Hematopoietic multipotent progenitor cell treated with erythropoietin and hydrocortisone succinate and interleukin-3 and kit ligand, for 4 days (in vitro differentiated cells): ENCODE data around the gene FBF1.
"Not testable (repeated sequence)": the region's sequence is repeated elsewhere in the genome, so short reads cannot be mapped to it uniquely, and the experiment has no call there.

Experiments
- DNase-seq: peaks from one replicate; pipeline ENCODE4 v3.0.0-alpha.2; 2015

The FBF1 gene

DNA sequence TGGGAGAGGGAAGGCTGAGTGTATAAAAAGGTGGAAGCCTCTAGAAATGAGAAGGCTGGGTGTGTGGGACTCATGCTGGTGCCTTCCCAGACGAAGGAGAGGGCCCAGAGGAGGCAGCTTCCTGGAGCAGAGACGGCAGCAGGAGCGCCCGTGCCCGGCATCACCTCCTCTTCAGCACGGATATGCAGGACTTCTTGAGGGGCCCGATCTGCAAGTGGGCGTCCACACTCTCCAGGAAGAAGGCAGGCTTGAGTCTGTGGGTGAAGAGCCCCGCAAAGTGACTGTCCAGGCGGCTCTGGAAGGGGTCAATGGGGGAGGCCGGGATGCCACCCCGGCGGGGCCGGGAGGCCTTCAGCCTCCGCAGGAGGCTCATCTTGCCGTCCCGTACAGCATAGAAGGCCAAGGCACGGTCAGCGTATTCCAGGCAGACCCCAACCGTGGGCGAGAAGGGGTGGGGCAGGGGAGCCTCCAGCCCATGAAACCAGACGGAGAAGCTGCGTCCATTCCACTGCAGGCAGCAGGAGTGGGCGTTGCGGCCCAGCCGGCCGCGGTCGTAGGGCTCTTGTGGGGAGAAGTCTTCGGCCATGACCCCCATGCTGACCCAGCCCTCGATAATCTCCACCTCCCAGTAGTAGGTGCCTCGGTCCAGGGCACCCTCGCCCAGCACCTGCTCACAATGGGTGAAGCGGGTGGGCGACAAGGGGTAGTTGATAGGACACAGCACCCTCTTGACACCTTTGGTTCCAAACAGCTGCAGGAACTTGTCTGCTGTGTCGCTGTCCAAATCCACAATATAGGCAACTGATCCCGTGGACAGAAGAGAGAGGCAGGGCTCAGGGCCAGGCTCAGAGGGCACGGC, 66.3 kb downstream of the FBF1 start:
- no peak for DNase-seq

DNA sequence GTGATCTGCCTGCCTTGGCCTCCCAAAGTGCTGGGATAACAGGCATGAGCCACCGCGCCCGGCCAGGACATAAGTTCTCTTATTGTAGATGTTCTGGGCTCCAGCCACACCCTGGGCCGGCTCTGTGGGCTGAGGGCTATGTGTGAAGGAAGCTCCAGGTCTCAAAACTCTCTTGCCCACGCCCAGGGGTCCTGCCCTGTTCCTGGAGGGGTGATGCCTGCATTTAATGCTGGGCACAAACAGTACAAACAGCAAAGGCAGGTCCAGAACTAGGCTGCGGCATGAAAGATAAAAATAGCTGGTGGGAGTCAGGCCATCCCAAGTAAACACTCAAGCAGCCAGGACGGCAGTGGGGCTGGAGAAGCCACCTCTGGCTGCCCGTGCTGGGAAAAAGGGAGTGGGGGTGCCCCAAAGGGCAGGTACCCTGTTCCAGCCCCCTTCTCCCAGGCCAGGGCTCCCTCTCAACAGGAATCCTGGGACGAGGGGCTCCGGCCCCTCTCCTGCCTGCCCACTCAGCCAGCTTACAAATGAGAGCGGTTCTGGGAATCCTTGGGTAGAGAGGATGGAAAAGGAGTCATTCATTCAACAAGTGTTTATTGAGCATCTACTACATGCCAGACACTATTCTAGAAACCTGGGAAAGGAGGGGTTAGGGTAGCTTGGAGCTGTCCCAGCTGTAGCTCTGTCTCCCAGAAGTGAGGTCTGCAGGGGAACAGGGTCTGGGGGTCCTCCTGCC, 67.1 kb downstream of the FBF1 start:
- no peak for DNase-seq

DNA sequence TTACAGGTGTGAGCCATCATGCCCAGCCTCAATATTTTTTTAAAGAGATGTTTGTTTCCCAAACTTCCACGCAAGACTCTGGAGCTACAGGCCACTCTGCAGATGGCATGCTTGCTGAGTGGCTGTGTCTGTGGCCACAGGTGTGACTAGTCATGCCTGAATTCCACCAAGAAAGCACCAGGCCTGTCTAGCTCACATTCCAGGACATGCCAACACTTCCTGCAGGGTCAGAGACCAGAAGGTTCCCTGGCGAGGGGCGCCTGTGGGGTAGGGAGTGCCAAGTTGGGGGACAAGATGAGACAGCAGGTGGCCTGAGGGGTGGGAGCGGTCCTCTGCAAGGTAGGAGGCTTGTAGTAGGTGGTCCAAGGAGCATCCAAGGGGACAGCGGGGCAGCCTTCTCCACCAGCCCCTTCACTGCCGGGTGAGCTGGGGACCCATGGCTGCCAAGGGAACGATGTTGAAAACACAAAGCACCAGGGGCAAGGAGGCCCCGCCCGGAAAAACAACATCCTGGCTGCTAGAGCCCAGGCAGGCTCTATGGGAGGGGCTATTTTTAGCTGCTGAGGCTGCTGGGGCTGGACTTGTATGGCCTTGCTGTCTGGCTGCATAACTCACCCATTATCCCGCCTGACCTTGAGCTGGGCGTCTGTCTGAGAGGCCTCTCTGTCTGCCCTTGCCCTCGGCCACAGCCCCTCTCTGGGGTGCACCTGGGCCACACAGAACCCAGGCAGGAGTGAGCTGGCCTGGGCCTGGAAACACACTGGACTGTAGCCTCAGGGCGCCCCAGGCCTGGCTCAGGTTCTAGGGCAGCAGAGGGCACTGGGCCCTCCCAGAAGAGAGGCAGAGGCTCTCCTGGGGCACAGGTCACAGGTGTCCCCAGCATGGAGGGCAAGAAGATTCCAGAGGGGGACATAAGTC, 68.1 kb downstream of the FBF1 start:
- DNase-seq, result peak; percentile 77

DNA sequence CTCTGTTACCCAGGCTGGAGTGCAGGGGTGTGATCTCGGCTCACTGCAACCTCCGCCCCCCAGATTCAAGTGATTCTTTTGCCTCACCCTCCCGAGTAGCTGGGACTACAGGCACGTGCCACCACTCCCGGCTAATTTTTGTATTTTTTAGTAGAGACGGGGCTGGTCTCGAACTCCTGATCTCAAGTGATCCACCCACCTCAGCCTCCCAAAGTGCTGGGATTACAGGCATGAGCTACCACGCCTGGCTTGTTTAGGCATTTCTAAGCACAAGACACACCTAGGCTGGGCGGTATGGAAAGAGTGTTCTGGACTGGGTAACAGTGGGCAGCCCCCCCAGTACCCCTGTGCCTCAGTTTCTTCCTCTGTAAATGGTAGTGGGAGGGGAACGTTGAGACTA, 70.6 kb downstream of the FBF1 start:
- DNase-seq, result not testable (repeated sequence)

DNA sequence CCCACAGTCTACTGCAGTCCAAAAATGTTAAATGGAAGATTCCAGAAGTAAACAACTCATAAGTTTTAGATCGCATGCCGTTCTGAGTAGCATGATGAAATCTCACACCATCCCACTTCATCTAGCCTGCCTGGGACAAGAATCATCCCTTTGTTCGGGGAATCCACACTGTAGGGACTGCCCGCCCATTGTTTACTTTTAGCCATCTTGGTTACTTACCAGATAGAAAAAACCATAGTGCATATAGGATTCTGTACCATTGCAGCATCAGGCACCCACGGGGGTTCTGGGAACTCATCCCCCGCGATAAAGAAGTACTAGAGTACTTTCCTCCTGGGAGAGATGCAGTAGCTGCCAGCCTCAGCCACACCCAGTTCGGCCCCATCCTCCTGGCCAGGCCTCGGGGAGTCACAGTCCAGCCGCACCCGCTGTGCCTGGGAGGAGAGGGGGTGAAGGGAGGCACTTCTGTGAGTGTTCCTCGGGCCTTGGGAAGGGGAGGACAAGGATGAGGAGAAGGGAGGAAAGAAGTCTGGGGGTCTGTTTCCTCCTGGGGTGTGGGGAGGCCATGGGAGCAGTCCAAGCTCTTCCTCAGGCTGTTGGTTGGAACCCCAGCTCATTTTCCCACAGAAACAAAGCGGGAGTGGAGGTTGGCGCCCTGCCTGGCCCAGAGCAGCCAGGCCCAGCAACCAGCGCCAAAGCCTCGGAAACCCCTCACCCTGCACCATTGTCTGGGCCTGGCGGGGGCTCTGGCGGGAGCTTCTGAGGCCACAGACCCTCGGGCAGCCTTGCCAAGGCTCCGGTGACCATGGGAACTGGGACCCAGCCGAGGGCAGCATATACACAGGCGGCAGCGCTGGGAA, 71.3 kb downstream of the FBF1 start:
- no peak for DNase-seq

DNA sequence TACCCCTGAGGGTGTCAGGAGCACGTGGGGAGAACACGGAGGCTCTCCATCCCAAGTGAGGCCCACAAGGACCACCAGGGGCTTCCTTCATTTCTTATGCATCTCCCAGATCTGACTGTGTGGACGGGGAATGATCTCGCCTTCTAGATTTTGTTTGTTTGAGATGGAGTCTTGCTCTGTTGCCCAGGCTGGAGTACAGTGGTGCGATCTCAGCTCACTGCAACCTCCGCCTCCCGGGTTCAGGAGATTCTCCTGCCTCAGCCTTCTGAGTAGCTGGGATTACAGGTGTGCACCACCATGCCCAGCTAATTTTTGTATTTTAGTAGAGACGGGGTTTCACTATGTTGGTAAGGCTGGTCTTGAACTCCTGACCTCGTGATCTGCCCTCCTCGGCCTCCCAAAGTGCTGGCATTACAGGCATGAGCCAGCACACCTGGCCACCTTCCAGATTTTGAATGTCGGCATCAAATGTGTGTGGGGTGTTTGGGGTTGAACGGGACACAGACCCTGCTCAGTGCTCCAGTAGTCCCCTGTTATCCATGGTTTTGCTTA, 72.0 kb downstream of the FBF1 start:
- not testable (repeated sequence) for DNase-seq

DNA sequence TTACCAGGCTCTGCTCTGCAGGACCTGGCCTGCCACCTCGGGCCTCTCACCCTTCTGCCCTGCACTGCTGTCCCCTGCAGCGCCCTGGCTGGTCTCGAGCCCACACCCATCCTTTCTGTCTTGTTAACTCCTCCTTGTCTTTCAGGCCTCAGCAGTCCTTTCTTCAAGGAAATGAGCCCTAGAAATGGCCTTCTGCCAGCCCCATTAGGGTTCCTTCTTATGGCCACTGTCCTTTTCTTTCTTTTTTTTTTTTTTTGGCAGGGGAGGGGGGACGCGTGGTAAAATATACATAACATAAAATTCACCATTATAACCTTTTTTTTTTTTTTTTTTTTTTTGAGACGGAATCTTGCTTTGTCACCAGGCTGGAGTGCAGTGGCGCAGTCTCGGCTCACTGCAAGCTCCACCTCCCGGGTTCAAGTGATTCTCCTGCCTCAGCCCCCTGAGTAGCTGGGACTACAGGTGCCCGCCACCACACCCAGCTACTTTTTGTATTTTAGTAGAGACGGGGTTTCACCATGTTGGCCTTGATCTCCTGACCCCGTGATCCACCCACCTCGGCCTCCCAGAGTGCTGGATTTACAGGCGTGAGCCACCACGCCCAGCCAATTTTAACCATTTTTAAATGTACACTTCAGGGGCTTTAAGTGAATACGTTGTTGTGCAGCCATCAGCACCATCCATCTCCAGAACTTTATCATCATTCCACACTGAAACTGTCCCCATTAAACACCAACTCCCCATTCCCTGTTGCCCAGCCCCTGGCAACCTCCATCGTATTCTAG, 75.2 kb downstream of the FBF1 start:
- DNase-seq, result not testable (repeated sequence)

DNA sequence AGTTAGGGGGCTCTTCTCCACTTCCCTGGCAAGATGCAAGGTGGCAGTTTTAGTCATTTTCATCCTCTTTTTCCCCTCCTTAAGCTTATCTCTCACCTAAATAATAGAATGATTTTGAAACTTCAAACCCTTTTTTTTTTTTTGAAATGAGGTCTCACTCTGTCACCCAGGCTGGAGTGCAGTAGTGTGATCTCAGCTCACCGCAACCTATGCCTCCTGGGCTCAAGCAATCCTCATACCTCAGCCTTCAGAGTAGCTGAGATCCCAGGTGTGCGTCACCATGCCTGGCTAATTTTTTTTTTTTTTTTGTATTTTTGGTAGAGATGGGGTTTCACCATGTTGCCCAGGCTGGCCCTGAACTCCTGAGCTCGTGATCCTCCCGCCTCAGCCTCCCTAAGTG, 76.0 kb downstream of the FBF1 start:
- not testable (repeated sequence) for DNase-seq

DNA sequence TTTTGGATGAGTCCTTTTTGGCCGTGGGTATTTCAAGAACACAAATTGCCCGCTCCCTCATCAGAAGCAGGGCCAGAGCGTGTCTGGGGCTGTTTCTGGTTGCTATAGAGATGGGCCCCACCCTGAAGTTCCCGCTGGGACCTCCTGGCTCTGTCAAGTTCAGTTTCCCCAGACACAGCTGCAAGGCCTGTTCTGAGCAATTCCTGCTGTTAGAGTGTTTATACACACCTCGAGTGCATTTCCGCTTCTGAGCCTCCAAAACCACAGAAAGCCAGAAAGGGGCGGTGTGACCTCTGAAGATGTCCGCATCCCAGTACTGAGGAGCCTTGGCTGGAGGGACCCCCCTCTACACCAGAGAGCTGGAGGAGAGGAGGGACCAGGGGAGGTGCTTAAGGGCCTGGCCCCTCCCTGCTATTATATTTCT, 76.4 kb downstream of the FBF1 start:
- peak; percentile 81 for DNase-seq

DNA sequence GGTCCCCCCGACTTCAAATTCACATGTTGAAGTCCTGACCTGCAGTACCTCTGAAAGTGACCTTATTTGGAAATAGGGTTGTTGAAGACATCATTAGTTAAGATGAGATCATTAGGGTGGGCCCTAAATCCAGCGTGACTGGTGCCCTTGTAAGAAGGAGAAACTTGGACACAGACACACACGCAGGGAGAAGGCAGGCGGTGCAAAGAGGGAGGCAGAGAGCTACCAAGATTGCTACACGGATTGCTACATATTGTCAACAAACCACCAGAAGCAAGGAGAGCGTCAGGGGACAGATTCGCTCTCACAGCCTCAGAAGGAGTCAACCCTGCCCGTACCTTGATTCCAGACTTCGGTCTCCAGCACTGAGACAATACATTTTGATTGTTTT, 78.9 kb downstream of the FBF1 start:
- no peak for DNase-seq
